Inferior parietal cortex (tissue), 1 donor: ENCODE results near the gene TSEN34.
"Not testable (repeated sequence)": the region's sequence is repeated elsewhere in the genome, so short reads cannot be mapped to it uniquely, and the experiment has no call there.

Source experiments
- DNase-seq: peaks from one replicate; pipeline ENCODE4 v3.0.0-alpha.2; 2016; ENCODE audit errors: extremely low spot score

TSEN34 gene

GRCh38 chr19:54209058-54209810, 18.1 kb downstream of the TSEN34 start:
- DNase-seq = peak; percentile 38

DNA sequence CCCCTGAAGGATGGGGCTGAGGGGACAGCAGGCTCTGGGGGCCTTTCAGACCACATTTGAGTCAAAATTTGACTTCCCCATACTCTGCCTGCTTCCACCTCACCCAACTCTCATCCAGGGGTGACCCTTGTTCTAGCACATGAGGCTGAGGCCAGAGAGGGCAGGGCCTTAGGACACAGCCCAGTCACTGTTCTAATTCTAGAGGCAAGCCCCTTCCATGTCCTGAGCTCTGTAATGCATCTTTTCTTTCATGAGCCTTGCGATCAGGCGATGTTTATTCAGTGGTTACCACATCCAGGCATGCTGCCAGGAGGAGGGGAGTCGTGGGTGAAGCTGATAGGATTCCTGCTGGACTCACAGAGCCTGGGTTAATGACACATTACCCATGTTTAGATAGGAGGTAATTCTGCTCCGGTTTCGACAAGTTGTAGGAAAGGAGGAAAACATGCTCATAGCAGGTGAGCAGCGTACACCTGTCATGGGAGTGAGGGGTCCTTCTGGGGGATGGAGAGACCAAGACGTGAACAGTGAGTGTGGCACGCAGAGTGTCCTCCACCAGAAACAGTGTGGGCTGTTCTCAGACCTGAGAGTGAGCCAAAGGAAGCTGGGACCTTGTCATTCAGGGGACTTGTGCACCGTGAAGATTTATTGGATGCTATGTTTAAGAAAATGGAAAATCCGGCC, 18.8 kb downstream of the TSEN34 start:
- DNase-seq = peak; percentile 91

DNA sequence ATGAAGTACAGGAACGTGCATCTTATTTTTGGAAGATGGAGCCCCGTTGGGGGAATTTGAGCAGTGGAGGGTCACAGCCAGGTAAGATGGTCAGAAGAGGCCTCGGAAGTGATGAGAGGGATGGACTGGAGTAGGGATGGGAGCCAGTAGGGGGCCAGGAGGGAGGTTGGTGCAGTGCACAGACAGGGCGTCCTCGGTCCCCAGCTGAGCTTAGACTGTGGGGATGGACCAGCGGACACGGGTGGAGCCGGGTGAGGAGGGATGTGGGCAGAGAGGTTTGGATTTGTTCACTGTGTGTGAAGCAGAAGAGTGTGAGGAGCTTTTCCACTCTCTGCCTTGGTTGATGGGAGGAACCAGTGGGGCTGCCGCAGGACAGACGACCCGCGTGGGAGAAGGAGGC, 20.1 kb downstream of the TSEN34 start:
- no peak for DNase-seq

DNA sequence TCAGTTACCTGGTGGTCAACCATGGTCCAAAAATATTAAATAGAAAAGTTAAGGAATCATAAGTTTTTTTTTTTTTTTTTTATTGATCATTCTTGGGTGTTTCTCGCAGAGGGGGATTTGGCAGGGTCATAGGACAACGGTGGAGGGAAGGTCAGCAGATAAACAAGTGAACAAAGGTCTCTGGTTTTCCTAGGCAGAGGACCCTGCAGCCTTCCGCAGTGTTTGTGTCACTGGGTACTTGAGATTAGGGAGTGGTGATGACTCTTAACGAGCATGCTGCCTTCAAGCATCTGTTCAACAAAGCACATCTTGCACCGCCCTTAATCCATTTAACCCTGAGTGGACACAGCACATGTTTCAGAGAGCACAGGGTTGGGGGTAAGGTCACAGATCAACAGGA, 23.1 kb downstream of the TSEN34 start:
- not testable (repeated sequence) for DNase-seq

- DNase-seq = not testable (repeated sequence)
Measured at GRCh38 chr19:54214734-54215133, 23.6 kb downstream of the TSEN34 start.

- DNase-seq = no peak
Measured at GRCh38 chr19:54216869-54217268, 25.8 kb downstream of the TSEN34 start.

DNA sequence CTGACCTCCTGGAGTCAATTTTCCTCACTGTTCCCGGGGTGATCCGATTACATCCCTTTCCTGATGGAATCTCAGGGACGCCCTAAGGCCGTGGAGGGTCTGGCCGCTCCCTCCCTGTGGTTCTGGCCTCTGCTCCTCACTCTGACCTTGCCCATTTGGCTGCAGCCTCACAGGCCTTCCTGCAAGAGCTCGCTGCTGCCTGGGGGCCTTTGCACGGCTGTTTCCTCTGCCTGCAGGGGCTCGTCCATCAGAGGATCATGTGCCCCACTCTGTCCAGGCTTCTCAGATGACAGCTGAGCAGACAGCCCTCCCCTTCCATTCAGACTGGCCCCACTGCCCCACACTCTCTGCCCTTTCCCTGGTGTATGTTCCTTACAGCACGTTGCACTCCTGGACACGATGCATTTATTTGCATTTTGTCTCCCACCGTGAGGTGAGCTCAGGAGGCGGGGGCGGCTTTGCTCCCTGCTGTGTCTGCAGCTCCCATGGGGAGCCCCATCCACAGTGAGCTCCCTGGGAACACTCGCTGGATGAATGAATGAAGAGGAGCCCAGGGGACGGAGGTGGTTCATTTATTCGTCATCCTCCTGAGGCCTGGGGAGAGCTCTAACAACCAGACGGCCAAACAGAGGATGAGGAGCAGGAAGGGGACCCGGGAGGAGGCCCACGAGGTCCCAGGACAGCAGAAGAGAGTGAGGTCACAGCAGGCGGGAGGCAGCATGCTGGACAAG, 26.6 kb downstream of the TSEN34 start:
- not testable (repeated sequence) for DNase-seq

GRCh38 chr19:54218259-54218658, 27.2 kb downstream of the TSEN34 start:
- DNase-seq = no peak

DNA sequence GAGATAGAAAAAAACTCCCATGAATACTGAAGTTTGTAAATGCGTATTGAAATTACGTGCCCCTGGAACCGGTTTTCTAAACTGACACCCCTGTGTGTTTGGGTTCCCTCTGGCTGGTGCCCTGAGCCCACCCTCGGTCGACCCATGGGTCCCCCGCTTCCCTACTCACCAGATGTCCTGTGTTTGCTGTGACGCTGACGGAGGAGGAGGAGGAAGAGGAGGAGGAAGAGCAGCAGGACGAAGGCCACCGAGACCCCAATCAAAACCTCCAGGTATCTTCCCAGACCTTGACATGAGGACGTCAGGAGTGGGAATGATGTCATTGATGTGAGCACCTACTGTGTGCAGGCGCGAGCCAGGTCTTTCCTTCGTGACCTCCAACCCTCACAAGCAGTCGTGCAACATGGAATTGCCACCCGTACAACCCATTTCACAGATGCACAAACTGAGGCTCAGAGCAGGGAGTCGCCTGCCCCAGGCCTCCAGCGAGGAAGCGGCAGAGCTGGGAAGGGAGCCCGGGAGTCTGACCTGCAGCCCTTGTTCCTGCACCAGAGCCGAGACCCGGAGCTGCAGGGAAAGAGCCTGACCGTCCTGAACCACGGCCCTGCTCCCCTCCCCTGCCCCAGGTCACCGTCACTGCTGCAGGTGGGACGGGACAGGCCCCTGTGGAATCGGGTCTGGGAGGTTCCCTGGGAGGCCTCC, 28.0 kb downstream of the TSEN34 start:
- no peak for DNase-seq

GRCh38 chr19:54219702-54220101, 28.6 kb downstream of the TSEN34 start:
- DNase-seq = not testable (repeated sequence)

DNA sequence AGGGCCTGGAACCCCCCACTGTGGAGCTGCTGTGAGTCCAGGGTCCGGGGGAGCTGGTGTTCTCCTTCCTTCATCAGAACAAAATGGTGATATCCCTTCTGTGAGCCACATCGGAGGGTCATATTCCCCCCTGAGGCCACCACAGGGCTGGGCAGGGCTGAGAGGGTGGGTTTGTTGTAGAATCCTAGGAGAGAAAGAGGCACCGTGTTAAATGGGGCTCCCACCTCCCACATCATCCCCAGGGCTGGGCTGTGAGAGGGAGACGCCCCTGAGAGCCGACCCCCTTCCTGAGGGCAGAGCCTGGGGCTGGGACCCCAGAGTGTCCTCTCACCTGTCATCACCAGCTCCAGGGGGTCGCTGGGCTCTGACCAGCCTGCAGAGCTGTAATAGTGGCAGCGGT, 30.8 kb downstream of the TSEN34 start:
- DNase-seq = not testable (repeated sequence)

- DNase-seq = not testable (repeated sequence)
Measured at GRCh38 chr19:54222474-54223276, 31.6 kb downstream of the TSEN34 start, which contains the start of gene LILRB3. TSS of gene LILRB3 (minus strand) at chr19:54223007. CDS start at chr19:54222976, 31 bp downstream.

GRCh38 chr19:54223277-54223936, 32.3 kb downstream of the TSEN34 start:
- not testable (repeated sequence) for DNase-seq

DNA sequence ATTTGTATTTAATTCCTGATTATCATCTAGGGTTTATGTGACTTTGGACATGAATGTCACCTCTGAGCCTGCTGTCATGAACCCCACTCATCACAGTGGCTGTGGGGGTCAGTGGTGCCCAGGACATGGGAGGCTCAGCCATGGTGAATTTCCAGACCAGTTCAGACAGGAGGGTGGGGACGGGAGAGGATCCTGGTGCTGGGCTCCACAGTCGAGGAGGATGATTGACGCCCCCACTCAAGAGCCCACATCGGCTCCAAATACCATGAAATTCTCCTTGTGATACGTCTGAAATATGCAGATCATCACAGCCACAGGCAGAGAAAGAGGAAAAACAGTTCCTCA, 32.8 kb downstream of the TSEN34 start:
- DNase-seq = not testable (repeated sequence)

GRCh38 chr19:54224619-54225018, 33.5 kb downstream of the TSEN34 start:
- not testable (repeated sequence) for DNase-seq

GRCh38 chr19:54229146-54229545, 38.0 kb downstream of the TSEN34 start:
- DNase-seq = no peak

DNA sequence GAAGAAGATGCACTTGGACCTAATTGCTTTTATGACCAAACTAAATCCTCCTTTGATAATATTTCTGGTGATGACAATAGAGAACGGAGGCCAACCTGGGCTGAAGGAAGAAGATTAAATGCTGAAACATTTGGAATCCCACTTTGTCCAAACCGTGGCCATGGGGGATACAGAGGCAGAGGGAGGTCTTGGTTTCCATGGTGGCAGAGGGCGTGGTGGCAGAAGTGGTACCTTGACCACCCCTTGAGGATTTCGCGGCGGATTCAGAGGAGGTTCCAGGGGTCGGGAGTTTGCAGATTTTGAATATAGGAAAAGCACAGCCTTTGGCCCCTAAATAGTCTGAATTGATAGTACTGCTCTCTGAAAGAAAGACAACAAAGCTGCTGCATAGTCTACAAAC, 38.9 kb downstream of the TSEN34 start:
- no peak for DNase-seq

GRCh38 chr19:54231077-54231931, 40.2 kb downstream of the TSEN34 start:
- peak; percentile 91 for DNase-seq

DNA sequence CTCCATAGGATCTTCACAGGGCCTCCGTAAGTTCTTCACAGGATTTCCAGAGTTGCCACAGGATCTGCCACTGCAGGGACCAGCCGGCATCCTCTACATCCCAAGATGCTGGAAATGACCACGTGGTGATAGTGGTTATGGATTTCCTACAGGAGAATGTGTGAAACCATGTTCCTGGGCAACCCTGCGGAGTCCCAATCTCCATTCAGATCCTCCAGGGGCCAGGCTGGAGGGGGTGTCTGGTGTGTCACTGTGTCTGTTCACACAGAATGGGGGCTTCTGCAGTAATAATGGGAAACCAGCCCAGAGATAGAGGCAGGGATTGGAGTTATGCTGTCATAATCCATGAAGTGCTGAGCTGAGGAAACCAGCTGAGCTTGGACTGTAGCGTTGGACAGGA, 42.8 kb downstream of the TSEN34 start:
- no peak for DNase-seq
